Heart right ventricle (tissue), 16 donors: ENCODE results near the gene BRME1. TPM values are rescaled to one million over a fixed set of nuclear protein-coding genes. Genes with fewer than 3 reads are reported as not detected.

Source experiments
- ATAC-seq, 8 donors: fragments of 200-7000 bp; cut with Tn5 transposase; one replicate each; pipeline ENCODE4 v1.9.1; 2020; ENCODE audit warnings: mild to moderate bottlenecking in 8 of 8, moderate library complexity in 8 of 8, moderate number of reproducible peaks in 1 of 8
- DNase-seq, 2 donors: peaks; one replicate each; pipeline ENCODE4 v3.0.0-alpha.2; 2020
- H3K27ac ChIP-seq, 10 donors: fragments of 200-600 bp; sonication (generic) in 2 of 10; one replicate each; pipeline versions ENCODE4 v1.5.0 to v1.8.0; 2020 to 2022; ENCODE audit warnings: mild to moderate bottlenecking in 3 of 10
- H3K27me3 ChIP-seq, 7 donors: fragments of 200-600 bp; one replicate each; pipeline ENCODE4 v1.8.0; 2021 to 2022; ENCODE audit warnings: mild to moderate bottlenecking in 2 of 7
- H3K36me3 ChIP-seq, 9 donors: fragments of 200-600 bp; sonication (generic) in 1 of 9; one replicate each; pipeline versions ENCODE4 v1.5.0 to v1.8.0; 2020 to 2022; ENCODE audit warnings: mild to moderate bottlenecking in 2 of 9
- H3K4me1 ChIP-seq, 9 donors: fragments of 200-600 bp; sonication (generic) in 1 of 9; one replicate each; pipeline versions ENCODE4 v1.5.0 to v1.8.0; 2020 to 2022; ENCODE audit warnings: mild to moderate bottlenecking in 4 of 9
- H3K4me3 ChIP-seq, 10 donors: fragments of 200-600 bp; sonication (generic) in 2 of 10; one replicate each; pipeline versions ENCODE4 v1.5.0 to v1.8.0; 2020 to 2022; ENCODE audit warnings: mild to moderate bottlenecking in 7 of 10, moderate library complexity in 2 of 10
- H3K9me3 ChIP-seq, 11 donors: fragments of 200-600 bp in 10 of 11; sonication (generic) in 2 of 11; one replicate each; pipeline versions ENCODE4 v1.5.0 to v1.8.0; 2013 to 2022; ENCODE audit warnings: mild to moderate bottlenecking in 2 of 11, control low read depth in 1 of 11, moderate library complexity in 1 of 11
- WGBS, 2 donors: extraction: QIAGEN DNeasy Blood & Tissue Kit; methylation state at CpG; one replicate each; pipeline ENCODE4 v1.1.7; 2013; ENCODE audit warnings: inconsistent platforms in 1 of 2; 5-methylcytosine and 5-hydroxymethylcytosine counted together
- intact Hi-C, 10 donors: fragments of 100-400 bp; cut with DNase I; formaldehyde crosslinking; loops; one replicate each; pipeline versions ENCODE4 v1.11.1 to v1.14.2; 2022
- polyA plus RNA-seq, 2 donors: library from polyadenylated mRNA; stranded (reverse); fragments of 200-250 nt; gene quantifications; one replicate each; pipeline ENCODE4 v1.2.3, GENCODE V29; 2013
- total RNA-seq, 10 donors: library from RNA; stranded (reverse); fragmentation: NEBNext Ultra II Directional in 3 of 10; extraction: Animal tissue kit (Norgen Biotek cat#: 25700) in 3 of 10; gene quantifications; one replicate each; pipeline versions ENCODE4 v1.2.1 to v1.2.4, GENCODE V29; 2021 to 2023
- TF ChIP-seq, protein P1 (sequence below), 9 donors: fragments of 200-600 bp; sonication (generic) in 2 of 9; IDR thresholded peaks; one replicate each; pipeline versions ENCODE4 v1.5.0 to v1.8.0; 2021 to 2022; ENCODE audit warnings: antibody characterized with exemption in 9 of 9, mild to moderate bottlenecking in 5 of 9, moderate library complexity in 1 of 9
- donor health status: Arrhythmogenic right ventricular cardiomyopathy.
- donor health status: ischemic (EF 13 %, LVEDD 7.1; RV severe dilation, severe dysfunction).
- donor health status: healthy with polysubstance abuse.
- donor health status: DM: no; HTN: yes; CAD: no.
- donor health status: DM: no; HTN: no; CAD: no.
- donor health status: ischemic (EF 25% LVEDD 6.9; RV normal size, moderate dysfunction).
- donor health status: ischemic (EF 25% LVEDD 5.7; RV mildly dilated, moderate dysfunction).
- donor health status: healthy.
- donor health status: DM: yes; HTN: yes; CAD: no.
- donor health status: Ischemic cardiomyopathy.
- donor health status: ischemic (EF 35%, LVEDD 5.7; RV mildly dilated, moderate dysfunction).
- donor health status: nonischemic (EF 11% LVEDD 7.7; RV severe dilation, severe dysfunction).
- donor health status: DM: yes; HTN: yes; CAD: no.
- donor health status: PGD.
- donor health status: ischemic (EF 29% LVEDD 5.4; RV normal size, mild dysfunction).
- donor health status: nonischemic (EF 23%, LVEDD 6.1; RV moderate dilation, normal function).

Gene BRME1
- total and polyA plus RNA-seq, 12 donors, result 0.19 to 2.0 (median 0.63) TPM; not detected in 2

DNA sequence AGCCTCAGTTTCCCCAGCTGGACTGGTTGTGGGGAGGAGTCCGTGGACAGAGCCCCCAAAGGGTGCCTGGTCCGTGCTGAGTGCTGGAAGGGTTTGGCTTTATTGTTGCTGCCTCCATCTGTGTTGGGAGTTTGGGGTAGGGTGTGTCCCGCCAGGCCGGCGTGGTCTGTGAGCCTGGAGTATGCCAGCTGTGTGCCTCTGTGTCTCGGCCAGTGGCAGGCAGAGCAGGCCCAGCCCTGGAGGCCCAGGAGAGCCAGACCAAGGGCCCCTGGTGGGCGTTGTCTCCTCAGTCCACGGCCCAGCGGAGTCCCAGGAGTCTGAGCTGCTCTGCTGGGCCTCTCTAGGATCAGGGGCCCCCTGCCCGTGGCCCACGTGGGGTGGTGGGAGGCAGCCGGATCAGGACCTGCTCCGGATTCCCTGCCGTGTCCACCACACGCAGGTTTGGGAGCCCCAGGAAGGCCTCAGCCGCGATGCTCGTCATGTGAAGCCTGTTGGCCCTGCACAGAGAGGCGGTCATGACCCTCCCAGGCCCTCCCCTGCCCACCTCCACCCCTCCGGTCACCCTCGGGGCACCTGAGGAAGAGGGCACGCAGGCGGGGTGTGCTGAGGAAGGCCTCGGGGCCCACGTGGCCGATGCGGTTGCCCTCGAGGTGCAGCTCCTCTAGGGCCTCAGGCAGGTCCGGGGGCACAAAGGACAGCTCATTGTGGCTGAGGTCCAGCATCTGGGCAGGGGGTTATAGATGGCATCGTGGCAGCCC is 25.7 kb upstream of the BRME1 start:
- WGBS, 2 donors, result 85 to 87% methylated on average over 30 of the region's 30 CpGs
- Histone ChIP-seq H3K27ac (no peak overlapping the region), H3K9me3 (no peaks in the 10 kb centered on the region), H3K27me3 (peaks cover 0 to 18% (median 14%) of the 10 kb centered on the region in 7 donors), H3K4me1 (peaks cover 0 to 11% (median under 1%) of the 10 kb centered on the region in 9 donors), H3K4me3 (no peak overlapping the region), H3K36me3 (peaks cover 0 to 45% (median 6%) of the 10 kb centered on the region in 9 donors)
- no peak for DNase-seq
- intact Hi-C loops, result no loop called here
- TF ChIP-seq, protein P1, sequence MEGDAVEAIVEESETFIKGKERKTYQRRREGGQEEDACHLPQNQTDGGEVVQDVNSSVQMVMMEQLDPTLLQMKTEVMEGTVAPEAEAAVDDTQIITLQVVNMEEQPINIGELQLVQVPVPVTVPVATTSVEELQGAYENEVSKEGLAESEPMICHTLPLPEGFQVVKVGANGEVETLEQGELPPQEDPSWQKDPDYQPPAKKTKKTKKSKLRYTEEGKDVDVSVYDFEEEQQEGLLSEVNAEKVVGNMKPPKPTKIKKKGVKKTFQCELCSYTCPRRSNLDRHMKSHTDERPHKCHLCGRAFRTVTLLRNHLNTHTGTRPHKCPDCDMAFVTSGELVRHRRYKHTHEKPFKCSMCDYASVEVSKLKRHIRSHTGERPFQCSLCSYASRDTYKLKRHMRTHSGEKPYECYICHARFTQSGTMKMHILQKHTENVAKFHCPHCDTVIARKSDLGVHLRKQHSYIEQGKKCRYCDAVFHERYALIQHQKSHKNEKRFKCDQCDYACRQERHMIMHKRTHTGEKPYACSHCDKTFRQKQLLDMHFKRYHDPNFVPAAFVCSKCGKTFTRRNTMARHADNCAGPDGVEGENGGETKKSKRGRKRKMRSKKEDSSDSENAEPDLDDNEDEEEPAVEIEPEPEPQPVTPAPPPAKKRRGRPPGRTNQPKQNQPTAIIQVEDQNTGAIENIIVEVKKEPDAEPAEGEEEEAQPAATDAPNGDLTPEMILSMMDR (IDR thresholded peaks at IDR 0.05), result no peak
- peak in 1 of 8 donors; percentile 12 for ATAC-seq

GRCh38 chr19:13930402-13930801 is 24.5 kb upstream of the BRME1 start:
- intact Hi-C loops, result no loop called here
- 88 to 90% methylated on average over 16 to 17 of the region's 17 CpGs for WGBS, 2 donors

GRCh38 chr19:13929956-13930355 is 24.0 kb upstream of the BRME1 start:
- no peak for ATAC-seq
- TF ChIP-seq, protein P1 (IDR thresholded peaks at IDR 0.05), result no peak
- no peak for DNase-seq
- Histone ChIP-seq H3K9me3 (no peaks in the 10 kb centered on the region), H3K4me3 (no peak overlapping the region), H3K27me3 (peaks cover 0 to 4% (median 0%) of the 10 kb centered on the region in 7 donors), H3K36me3 (peaks cover 0 to 58% (median 10%) of the 10 kb centered on the region in 9 donors), H3K27ac (no peak overlapping the region), H3K4me1 (peaks cover 0 to 18% (median 6%) of the 10 kb centered on the region in 9 donors)
- intact Hi-C loops, result no loop called here
- 92 to 94% methylated on average over 16 to 17 of the region's 17 CpGs for WGBS, 2 donors

More at GRCh38 chr19:13930402-13930801, 24.5 kb upstream of the BRME1 start:
- no peaks in the 10 kb centered on the region for H3K9me3 ChIP-seq
- DNase-seq (no peak), ATAC-seq (no peak)
- no peak overlapping the region for H3K4me3 ChIP-seq
- no peak overlapping the region for H3K27ac ChIP-seq
- TF ChIP-seq, protein P1 (IDR thresholded peaks at IDR 0.05), result no peak
- H3K27me3 ChIP-seq, result peaks cover 0 to 9% (median 4%) of the 10 kb centered on the region in 7 donors
- peaks cover 0 to 18% (median 6%) of the 10 kb centered on the region in 9 donors for H3K4me1 ChIP-seq
- peaks cover 0 to 54% (median 8%) of the 10 kb centered on the region in 9 donors for H3K36me3 ChIP-seq

DNA sequence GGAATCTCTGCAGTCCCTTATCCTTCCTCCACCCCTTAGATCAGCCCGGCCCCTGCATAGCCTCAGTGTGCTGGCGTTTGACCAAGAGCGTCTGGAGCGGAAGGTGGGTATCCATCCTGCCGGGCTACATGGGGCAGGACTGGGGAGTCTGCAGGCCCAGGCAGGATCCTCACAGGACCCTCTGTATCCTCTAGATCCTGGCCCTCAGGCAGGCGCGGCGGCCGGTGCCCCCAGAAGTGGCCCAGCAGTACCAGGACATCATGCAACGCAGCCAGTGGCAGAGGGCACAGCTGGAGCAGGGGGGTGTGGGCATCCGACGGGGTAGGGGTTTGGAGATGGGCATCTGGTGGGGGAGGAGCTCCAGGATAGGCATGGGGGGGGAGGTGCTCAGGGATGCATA is 23.4 kb upstream of the BRME1 start:
- Histone ChIP-seq H3K9me3 (no peaks in the 10 kb centered on the region), H3K36me3 (peaks cover 0 to 64% (median 13%) of the 10 kb centered on the region in 9 donors), H3K4me1 (peaks cover 0 to 18% (median 6%) of the 10 kb centered on the region in 9 donors), H3K27ac (no peak overlapping the region), H3K27me3 (no peaks in the 10 kb centered on the region), H3K4me3 (no peak overlapping the region)
- DNase-seq (no peak), ATAC-seq (no peak)
- intact Hi-C loops, result no loop called here
- WGBS, 2 donors, result 81 to 85% methylated on average over 12 of the region's 12 CpGs
- TF ChIP-seq, protein P1 (IDR thresholded peaks at IDR 0.05), result no peak
